NCI-H146 treated with DMSO at 0.1 percent for 48 hours (cell line): ENCODE results near the gene MAGOH.
"Not testable (repeated sequence)": the region's sequence is repeated elsewhere in the genome, so short reads cannot be mapped to it uniquely, and the experiment has no call there.

ENCODE experiments used
- DNase-seq: peaks from one replicate; lab custom pipeline; 2025; ENCODE audit not compliant: unreplicated experiment; lab: John Stamatoyannopoulos, UW

Gene MAGOH

DNA sequence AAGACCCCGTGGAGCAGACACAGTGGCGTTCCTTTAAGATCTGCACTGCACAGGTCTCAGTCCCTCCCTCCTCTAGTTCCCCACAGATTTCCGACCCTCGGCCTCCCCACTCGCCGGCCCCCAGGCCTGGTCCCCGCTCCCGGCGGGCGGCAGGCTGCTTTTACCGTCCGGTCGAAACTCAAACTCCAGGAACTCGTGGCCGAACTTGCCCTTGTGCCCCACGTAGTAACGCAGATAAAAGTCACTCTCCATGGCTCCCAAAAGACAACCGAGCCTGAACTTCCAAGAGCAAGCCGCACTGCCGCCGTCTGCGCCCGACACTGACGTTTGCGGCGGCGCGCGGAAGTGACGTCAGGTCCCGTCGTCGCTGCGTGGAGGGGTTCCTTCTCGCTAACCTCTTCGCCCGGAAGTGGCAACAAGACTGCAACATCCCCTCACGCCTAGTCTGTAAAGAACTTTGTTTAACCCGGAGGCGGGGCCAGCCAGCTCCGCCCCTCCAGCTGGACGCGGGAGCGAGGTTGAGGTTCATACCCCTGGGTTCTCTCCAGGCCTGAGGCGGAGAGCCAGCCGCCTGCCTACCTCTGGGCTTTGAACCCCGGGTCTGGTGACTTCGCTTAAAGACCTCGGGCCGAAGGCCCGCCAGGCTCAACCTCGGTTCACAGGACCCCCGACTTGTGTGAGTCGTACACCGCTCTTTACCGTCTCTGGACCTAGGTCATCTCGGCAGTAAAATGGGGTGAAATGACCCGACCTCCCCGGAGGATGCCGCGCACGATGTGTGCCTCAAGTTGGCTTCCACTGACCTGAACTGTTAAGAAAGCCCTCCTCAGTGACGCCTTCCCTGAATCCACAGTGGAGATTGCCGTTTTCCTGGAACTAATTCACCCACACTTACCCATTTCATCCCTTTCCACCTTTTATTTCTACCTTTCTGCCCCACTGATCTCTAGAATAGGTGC is at the start of gene MAGOH:
MAGOH (minus strand) TSS at position 322 of the 959 bp plus-strand sequence; CDS start at position 252, 70 bp downstream.
- DNase-seq = peak; percentile 88

DNA sequence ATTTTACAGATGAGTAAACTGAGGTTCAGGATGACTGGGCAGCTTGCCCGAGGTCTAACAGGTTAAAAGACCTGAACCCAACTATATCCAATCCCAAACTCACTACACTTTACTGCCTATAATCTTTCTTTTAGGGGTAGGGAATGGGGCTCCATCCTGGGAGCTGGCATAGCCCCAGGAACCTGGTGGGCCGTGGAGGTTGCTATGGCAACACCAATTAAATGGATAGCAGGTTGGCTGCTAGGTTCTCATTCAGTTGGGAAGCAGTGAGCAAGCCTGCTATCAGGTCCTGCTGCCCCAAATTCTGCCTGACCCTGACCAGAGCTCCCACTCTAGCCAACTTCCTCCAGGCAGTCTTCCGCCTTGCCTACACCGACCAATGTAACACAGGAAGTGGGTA is 48.6 kb upstream of the MAGOH start:
- no peak for DNase-seq

DNA sequence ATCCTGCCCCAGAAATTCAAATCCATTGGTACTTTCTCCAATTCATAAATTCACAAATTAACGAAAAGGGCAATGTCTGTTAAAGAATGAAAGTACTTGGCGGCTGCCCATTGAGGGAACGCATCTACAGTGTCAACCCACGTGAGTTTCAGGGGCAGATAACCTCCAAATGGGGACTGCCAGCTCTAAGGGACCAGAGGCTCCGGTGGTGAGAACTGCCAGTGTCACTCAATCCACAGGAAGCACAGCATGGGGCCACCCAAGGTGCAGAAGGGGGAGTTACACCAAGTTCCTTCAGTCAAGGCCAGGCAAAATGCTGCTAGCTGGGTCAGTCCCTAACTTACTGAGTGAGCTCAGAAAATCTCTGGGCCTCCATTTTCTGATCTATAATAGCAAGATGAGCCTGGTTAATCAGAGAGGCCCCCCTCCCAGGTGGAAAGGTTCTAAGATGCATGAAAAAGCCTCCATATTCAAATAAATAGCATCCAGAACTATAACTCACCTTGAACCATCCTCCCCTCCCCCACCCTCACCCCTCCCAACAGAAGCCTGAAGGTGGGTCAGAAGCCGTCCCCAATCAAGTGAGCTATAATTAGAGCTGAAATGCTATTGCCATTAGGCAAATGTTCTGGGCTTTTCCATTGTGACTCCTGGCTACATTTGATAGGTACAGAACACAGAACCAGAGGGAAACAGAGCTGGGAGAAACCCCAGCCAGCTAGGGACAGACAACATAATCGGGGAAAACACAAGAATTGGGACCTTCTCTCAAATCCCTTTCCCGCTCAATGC is 47.8 kb upstream of the MAGOH start:
- DNase-seq = no peak

DNA sequence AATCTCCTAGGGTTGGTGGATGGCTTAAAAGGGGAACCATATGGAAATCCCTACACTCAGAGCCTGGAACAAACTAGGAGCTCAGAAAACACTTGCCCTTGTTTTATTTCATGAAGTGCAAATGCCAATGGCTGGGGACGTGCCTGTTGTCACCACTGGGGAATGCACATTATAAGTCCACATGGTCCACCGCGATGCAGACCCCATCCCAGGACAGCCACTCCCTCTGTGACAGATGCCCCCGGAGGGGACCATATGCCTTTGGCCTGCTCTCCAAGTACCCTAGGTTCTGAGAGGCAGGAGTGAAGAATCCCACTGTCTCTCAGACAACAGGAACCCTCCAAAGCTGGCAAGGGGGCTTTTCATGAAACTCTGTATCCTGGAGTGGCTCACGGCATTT is 47.2 kb upstream of the MAGOH start:
- no peak for DNase-seq

DNA sequence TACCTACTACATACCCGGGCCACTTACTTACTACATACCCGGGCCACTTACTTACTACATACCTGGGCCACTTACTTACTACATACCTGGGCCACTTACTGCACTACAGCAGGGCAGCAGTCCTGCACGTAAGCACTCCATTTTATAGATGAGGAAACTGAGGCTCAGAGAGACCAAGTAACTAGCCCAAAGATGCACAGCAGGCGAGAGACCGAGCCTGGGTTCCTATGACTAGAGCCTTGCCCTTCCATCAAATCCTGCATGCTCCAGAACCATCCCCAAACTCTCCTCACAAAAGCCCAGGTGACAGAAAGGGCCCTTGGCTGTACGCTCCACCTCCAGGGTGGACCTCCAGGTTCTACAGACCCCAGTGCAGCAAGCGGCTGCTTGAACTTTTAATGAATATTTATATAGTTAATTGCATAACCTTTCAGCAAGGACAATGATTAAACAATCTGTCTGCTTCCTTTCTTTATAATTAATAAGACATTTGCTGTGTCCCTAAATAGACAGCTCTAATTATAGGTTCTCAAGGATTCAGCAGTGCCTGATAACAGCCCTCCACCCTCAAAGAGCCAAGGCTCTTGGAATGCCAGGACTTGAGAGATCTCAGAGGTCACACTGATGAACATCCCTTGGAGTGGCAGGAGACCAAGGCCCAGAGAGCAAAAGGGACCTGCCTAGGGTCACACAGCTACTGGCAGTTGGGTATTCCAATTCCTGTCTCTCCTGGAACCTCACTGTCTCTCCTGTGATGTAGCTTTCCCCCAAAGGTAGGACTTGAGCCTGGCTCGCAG is 46.1 kb upstream of the MAGOH start:
- DNase-seq = no peak

DNA sequence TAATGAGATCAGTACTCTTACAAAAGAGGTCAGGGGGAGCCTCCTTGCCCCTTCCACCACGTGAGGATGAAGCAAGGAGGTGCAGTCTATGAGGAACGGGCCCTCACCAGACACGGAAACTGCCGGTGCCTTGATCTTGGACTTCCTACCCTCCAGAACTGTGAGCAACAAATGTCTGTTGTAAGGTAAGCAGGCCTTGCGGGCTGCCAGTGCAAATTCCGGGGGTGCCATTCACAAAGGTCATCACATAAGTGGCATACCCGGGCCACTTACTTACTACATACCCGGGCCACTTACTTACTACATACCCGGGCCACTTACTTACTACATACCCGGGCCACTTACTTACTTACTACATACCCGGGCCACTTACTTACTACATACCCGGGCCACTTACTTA is 44.8 kb upstream of the MAGOH start:
- not testable (repeated sequence) for DNase-seq

DNA sequence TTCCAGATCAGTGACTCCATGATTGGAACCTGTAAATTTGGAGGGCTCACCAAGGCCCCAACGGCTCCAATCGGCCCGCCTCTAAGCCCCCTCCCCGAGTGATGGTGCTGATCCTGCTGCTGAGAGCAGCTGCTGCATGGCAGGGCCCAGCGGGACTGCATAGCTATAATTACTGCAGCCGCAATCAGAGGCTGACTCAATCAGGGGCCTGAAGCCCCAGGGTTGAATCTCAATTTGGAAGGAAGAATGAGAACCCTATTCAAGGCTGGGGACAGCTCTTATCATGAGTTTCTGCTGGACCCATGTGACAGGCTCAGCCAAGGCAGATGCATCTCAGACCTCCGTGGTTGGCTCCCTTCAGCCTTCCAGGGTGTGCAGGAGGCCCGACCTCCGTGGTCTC is 42.8 kb upstream of the MAGOH start:
- DNase-seq = no peak

DNA sequence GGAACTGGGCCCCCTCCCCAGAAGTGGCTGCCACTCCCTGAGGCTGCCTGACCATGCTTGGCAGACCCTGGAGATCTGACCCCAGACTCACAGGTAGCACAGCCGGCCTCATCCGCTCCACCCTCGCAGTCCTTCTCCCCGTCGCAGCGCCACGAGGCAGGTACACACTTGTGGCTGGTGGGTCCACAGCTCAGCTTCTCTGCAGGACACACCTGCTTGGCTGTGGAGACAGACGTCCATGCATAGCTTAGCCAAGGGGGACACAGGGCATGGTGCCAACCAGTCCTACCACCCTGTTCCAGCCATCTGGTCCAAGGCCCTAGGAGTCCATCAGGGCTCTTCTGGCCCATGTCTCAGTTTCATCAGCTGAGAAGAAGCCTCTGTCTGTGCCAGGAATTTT is 42.2 kb upstream of the MAGOH start:
- DNase-seq = no peak

DNA sequence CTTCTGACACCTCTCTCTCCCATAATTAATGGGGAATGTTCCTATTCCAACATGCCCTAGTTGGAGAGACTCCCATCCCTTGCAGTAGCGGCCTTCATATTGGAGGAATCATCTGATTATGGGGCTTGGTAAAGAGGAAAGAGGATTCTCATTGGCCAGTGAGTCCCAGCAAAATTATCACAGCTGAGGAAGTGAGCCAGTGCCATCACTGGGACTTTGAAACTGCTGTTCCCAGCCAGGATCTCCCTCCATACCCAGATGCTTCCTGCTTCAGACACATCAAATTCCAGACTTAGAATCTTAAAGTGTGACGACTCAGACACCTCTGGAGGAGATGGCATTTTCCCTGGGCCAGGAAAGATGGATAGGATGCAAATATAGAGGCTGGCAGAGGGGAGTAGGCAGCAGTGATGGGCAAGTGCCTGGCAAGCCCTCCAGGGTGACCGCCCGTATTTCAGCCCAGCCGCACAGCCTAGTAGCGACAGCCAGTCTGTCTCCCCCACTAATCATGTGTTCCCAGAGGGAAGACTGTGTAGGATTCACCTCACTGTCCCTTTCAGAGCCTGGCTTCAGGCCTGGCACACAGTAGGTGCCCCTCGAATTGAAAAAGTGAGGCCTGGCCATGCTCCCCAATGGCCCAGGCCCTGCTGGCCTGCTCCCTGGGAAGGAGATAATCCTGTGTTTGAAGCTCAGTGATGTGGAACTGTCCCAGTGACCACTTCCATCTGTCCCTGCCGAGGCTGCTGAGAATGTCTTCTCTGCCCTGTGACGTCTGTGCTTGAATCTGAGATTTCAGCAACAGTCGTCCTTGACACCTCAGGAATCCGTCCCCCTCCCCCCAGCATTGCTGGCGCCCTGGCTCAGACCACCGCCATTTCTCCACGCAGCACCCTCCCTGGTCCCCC is 41.2 kb upstream of the MAGOH start:
- no peak for DNase-seq

DNA sequence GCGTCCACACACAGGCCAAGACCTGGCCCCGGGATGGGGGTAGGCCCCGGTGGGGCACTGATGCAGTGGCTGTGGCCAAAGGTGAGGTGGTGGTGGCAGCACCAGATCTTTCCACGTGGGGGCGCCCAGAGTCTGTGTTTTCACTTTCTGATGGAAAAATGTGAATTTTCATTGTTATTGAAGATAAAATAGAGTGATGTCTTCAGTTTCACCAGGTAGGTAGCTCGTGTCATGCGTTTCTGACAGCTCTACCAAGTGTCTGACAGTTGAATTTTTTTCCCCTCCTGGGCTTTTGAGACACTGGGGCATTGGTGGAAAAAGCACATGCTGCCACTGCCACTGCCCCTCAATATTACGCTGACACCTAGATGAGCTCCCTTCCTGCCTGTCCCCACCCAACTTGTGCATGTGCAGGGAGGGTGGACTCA is 40.0 kb upstream of the MAGOH start:
- DNase-seq = no peak

DNA sequence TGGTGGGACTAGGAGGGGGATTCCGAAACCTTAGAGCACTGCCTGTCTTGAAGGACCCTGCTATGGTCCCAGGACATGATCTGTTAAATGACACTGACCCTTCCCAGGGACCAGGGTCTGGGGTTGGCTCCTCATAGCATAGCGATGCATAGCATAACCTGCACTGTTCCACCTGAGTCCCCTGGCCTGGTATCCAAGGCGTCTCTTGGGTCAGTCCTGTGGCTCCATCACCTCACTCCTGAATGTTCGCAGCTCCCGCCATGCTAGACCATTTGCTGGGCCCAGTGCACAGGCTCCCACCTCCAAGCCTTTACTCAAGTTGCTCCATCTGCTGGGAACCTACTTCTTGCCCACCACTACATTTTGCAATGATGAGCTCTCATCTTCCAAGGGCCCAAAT is 39.0 kb upstream of the MAGOH start:
- no peak for DNase-seq

DNA sequence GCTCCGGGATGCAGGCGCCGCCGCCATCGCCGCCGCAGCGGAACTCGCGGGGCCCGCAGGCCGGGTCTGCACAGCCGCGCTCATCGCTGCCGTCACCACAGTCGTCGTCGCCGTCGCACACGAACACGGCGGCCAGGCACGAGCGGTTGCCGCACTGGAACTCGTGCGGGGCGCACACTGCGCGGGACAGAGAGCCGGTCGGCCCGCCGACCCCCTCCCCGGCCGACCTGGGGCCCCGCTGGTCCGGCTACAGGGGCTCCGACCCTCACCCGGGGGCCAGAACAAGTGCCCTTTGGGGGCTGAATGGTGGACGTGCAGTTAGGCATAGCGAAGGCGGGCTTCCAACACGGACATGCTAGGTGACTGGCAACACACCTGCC is 38.6 kb upstream of the MAGOH start:
- no peak for DNase-seq

DNA sequence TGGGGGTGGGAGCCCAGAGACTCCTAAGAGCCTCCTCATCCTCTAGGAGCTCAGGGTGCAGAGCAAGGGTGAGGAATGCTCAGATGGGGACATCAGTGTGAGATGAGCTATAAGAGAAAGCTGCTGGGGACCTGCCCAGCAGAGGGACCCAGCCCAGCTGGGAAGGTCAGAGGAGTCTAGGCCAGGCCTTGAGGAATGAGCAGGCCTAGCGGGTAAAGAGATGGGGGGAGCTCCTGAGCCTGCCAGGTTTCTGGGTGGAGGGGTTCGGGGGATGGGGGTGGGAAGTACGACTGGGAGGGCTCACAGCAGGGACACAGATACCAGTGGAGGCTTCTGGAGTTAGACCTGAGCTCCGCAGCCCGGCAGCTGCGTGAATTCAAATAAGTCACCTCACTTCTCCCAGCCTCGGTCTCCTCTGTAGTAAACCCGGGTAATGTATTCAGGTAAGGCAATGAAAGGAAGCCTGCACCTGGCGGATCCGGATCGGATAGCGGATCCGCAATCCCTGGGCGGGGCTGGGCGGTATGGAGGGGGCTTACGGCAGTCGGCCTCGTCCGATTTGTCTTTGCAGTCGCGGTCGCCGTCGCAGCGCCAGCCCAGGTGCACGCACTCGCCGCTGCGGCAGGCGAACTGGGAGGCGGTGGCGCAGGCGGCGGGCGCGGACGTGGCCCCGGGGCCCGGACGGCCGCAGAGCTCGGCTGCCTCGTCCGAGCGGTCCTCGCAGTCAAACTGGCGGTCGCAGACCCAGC is 38.0 kb upstream of the MAGOH start:
- DNase-seq = no peak

DNA sequence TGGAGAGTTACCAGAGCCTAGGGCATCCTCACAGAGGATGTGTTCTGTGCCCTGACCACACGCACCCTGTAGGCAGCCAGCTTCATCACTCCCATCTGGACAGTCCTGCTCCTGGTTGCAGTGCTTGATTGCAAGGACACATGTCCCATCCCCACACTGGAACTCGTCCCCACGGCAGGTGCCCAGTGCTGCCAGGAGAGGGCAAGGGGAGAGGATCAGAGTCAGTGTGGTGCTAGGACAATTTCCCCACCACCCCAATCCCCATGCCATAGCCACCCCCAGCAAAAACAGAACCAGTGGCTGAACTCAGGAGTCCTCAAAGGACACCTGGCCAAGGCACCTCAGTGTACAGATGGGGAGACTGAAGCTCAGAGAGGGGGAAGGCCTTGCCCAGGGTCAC is 37.2 kb upstream of the MAGOH start:
- DNase-seq = no peak

DNA sequence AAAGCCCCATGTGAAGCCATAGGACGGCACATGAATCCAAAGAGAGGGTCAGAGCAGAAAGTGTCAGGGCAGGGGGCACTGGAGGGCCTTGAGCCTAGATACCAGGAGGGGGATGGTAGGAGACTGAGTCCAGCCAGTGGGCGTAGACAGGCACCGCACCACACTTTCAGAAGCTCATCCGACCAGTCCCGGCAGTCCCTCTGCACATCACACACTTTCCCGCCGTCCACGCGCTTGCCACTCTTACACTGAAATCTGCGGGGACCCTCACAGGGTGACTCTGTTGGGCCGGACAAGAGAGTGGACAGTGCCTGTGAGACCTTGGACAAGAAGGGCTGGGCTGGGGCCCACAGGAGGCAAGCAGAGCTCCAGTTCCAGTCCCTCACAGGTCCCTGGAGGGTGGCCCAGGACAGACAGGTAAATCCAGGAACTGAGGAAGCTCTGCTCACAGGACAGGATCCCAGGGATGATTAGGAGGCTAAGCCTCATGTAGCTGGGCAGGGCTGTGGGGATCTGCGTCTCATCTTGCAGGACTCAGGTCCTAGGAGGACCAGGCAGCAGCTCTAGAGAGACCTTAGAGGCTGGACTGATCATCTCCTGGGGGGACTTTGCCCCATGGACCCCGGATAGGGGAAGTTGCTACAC is 36.3 kb upstream of the MAGOH start:
- DNase-seq = no peak

DNA sequence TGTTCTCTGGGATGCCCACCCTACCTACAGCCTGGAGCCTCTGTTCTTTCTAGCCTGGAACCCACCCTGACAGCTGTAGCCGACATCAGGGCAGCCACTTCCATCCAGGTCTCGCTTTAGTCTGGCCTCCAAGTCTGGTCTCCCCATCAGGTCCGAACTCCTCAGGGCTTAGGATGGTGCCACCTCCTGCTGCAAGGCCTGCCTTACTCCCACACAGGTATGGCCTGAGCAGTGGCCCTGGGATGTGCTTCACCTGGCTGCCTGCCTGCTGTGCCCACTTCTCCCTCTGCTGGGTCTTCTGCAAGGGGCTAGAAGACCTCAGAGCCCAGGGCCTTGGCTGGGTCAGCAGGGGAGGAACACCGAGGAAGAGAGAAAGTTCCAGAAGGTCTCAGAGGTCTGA is 35.7 kb upstream of the MAGOH start:
- DNase-seq = no peak

DNA sequence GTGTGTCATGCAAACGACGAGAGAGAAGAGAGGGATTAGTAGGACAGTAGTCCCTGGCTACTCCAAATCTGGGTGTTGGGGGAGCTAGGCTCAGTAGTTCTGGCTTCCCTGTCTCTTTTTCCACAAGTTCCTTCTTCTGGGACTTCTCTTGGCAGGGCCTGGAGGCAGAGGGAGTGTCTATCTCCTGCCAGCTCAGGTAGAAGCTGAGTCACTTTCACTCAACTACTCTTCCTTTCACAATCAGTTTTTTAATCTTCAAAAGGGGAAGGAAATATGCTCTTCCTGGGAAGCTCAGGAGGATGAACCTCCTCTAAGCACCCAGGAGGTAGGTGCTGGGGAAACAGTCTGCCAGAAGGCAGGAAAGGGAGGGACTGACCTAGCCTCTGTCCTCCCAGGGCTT is 35.2 kb upstream of the MAGOH start:
- no peak for DNase-seq

DNA sequence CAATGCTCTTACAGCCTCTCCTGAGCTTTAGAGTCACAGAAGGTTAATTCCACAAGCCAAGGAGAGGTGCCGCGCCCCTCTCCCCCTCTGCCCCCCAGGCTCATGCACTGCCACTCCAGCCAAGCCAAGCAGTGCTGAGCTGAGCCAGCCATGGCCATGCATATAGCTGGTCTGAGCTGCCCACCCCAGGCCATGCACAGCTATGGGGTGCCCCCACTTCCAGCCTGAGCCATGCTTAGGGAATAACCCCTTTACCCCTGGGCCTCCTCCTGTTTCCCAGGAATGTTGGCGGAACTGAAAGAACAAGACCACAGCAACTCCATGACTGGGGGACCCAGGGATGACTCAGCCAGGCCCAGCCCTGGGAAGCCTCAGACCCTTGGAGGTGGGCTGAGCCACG is 34.0 kb upstream of the MAGOH start:
- no peak for DNase-seq

DNA sequence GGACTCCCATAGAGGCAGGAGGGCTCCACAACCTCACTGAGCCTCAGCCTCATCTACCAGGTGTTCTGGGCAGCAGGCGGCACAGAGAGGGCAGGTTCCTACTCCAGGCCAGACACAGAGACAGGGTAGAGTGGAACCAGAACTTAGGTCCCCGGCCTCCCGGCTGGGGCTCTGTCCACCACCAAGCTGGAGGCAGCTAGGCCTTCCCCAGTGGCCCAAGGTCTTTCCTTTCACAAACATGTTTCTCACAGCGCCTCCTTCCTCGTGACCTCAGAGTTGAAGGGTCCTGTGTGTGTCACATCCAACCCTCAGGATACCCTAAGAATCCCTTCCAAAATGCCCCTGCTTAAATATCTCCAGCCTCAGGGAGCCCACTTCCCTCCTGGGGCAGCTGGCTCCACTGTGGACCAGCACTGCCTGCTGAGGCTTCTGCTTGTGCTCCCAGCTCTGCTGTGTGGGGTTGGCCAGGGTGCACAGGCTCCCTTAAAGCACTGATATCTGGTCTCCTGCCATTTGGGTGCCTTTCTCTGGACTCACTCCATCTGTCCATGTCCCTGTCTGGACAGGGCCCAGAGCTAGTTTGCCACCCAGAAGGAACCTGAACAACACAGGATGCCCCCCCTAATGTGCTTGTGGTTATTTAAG is 33.2 kb upstream of the MAGOH start:
- DNase-seq = no peak
